Fibroblast of pulmonary artery (primary cell): ENCODE measurements around the gene SLC44A2.
"Not testable (repeated sequence)": the region's sequence is repeated elsewhere in the genome, so short reads cannot be mapped to it uniquely, and the experiment has no call there.

Source experiments
- DNase-seq: peaks from one replicate; pipeline ENCODE4 v3.0.0-alpha.2; 2010; ENCODE audit warnings: low read depth
- H3K4me3 ChIP-seq: replicated peaks from 2 replicates; pipeline ENCODE4 v1.5.1; 2011; ENCODE audit warnings: low read depth, mild to moderate bottlenecking, control low read depth, low read length, moderate library complexity
- TF ChIP-seq, protein P1 (sequence below): IDR thresholded peaks from 2 replicates; pipeline ENCODE4 v1.5.1; 2011; ENCODE audit warnings: mild to moderate bottlenecking, control low read depth, low read length, inconsistent platforms; ENCODE audit errors: missing control alignments

The SLC44A2 gene

DNA sequence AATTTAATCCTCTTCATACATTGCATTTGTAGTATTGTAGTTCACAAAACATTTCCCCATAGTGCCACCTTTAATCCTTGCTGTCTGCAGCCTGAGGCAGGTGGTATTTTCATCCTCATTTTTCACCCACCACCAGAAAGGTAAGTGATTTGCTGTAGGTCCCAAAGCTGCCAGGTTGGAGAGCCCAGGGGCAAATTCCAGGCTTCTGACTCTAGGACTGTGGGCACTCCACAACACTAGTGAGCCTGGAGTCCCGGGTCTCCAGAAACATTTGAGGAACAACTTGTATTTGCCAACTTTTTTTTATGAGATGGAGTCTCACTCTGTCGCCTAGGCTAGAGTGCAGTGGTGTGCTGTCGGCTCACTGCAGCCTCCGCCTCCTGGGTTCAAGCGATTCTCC lies 35.0 kb downstream of the SLC44A2 start:
- H3K4me3 ChIP-seq = no peak overlapping the region
- DNase-seq = no peak
- TF ChIP-seq, protein P1, sequence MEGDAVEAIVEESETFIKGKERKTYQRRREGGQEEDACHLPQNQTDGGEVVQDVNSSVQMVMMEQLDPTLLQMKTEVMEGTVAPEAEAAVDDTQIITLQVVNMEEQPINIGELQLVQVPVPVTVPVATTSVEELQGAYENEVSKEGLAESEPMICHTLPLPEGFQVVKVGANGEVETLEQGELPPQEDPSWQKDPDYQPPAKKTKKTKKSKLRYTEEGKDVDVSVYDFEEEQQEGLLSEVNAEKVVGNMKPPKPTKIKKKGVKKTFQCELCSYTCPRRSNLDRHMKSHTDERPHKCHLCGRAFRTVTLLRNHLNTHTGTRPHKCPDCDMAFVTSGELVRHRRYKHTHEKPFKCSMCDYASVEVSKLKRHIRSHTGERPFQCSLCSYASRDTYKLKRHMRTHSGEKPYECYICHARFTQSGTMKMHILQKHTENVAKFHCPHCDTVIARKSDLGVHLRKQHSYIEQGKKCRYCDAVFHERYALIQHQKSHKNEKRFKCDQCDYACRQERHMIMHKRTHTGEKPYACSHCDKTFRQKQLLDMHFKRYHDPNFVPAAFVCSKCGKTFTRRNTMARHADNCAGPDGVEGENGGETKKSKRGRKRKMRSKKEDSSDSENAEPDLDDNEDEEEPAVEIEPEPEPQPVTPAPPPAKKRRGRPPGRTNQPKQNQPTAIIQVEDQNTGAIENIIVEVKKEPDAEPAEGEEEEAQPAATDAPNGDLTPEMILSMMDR = no peak

DNA sequence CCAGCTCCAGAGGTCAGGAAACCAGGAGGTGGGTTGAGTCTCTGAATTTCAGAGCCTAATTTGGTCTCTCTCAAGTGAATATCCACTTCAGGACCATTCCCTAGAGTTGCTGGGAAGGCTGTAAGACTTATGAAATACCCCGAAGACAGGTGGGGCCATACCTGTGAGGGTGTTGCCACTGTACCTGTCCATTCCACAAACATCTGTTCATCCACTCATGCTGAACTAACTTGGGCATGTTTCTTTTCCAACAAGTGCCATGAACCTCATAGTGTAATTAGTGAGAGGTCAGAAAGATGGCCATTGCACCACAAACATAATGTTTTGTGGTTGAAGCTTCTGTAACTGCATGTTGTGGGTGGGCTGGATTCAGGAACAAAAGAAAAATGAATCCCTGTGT lies 36.6 kb downstream of the SLC44A2 start:
- TF ChIP-seq, protein P1 = no peak
- no peak overlapping the region for H3K4me3 ChIP-seq
- DNase-seq = no peak

DNA sequence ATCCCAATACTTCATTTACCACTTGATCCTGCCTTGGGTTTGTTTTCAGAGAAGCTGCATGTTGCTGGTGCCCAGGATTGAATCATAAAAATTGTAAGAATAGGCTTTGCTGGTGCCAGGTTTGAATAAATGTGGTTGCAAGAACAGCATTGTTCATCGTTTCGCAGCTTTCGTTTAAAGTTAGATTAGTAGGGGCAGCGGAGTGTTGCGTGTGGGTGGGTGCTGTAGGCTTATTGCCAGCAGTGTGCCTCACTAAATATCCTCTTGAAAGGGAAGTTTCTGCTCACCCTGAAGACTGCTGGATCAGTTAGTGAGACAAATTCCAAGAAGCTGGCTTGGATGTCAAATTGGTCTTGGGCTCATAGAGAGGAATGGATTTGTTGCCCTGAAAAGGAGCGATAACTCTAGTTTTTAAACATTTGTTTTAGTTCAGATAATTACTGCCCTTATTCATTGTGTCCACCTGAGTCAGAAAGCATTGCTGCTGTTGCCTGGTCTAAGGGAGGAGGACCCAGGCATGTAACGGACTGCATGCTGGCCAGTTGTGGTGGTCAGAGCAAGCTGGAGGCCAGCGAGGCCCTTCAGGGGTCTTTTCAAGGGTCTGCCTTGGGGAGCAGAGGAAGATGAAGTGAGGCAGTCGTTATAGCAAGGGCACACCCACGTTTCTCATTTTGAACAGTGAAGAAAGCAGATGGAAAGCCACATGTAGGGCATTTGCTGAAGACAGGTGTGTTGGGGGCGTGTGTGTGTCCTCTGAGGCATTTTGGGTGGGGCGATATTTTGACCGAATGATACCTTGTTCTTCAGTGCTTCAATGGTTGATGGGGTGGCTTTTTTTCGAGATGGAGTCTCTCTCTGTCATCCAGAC lies 37.3 kb downstream of the SLC44A2 start:
- TF ChIP-seq, protein P1 = no peak
- no peak overlapping the region for H3K4me3 ChIP-seq
- DNase-seq = peak; percentile 63

GRCh38 chr19:10663252-10663563 lies 37.9 kb downstream of the SLC44A2 start:
- H3K4me3 ChIP-seq, DNase-seq: not testable (repeated sequence)

DNA sequence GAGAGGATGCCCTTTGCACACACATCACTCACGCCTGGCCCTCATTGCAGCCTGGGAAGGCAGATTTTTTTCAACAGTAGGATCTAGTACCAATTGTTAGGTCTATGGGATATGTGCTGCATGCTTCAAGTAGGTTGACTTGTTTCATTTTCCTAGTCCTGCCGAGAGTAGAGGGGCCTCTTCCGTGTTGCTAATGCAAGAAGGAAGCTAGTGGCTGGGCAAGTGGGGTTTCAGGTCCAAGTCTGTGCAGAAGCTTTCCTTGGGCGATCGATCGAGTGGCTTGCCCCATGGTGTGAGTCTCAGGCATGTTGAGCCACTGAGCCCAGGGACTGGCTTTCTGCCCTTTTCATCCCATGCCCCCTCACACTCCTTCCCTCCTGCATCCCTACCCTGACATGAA lies 42.5 kb downstream of the SLC44A2 start:
- no peak overlapping the region for H3K4me3 ChIP-seq
- TF ChIP-seq, protein P1 = no peak
- DNase-seq = no peak

DNA sequence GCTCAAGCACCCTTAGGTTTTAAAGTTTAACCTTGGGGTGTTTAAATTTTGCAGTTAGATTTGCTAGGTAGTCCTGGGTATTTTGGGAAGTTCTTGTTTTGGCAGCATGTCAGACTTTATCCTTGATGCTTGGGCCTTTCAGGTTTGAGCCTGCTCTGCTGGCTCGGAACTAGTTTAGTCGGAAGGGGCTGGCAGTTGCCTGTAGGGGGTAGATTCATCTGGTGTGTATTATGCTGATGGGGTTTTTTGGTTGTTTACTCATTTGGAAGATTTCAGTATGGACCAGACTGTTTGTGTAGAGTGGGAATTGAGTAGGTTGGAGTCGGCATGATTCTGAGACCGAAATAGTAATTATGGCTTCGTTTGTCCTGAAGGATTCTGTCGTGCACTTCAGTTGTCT lies 43.9 kb downstream of the SLC44A2 start:
- no peak for DNase-seq
- TF ChIP-seq, protein P1 = no peak
- H3K4me3 ChIP-seq = no peak overlapping the region

DNA sequence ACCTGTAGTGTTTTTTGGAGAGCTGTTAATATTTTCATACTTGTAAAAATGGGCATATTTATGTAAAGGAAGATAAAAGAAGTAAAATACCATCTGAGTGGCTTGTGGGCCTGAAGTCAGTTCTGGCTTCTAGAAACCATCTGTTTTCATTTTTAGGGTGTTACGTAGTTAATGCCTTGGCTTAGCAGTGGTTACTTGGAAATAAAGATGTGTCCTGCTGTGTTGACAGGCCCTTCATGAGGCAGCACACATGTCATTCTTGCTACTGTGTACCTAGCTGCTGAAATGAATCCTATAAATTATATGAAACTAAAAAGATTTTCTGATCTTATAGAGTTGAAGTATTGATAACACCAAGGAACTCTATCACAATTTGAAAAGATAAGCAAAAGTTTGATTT lies 44.8 kb downstream of the SLC44A2 start:
- DNase-seq = no peak
- TF ChIP-seq, protein P1 = no peak
- no peak overlapping the region for H3K4me3 ChIP-seq
